ENCODE results near the gene GTF3C6.

DNA sequence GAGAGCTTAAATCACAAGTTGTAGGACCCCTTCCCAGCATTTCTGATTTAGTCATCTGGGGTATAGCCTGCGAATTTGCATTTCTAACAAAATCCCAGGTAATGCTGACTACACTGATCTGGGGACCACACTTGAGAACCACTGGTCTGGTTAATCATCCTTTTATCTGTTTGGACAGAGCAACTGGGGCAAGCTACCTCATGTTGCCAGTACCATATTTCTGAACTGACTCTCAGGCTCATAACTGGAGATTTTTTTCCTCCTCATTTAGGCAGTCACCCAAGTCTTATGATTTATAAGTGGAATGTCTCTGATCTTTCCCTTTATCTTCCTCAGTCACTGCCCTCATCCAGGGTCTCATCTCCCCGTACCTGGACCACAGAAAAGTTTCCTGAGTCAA is 12.0 kb upstream of the GTF3C6 start:
- TF ChIP-seq, protein P1, sequence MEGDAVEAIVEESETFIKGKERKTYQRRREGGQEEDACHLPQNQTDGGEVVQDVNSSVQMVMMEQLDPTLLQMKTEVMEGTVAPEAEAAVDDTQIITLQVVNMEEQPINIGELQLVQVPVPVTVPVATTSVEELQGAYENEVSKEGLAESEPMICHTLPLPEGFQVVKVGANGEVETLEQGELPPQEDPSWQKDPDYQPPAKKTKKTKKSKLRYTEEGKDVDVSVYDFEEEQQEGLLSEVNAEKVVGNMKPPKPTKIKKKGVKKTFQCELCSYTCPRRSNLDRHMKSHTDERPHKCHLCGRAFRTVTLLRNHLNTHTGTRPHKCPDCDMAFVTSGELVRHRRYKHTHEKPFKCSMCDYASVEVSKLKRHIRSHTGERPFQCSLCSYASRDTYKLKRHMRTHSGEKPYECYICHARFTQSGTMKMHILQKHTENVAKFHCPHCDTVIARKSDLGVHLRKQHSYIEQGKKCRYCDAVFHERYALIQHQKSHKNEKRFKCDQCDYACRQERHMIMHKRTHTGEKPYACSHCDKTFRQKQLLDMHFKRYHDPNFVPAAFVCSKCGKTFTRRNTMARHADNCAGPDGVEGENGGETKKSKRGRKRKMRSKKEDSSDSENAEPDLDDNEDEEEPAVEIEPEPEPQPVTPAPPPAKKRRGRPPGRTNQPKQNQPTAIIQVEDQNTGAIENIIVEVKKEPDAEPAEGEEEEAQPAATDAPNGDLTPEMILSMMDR (CRISPR knock-in tag; IDR thresholded peaks at IDR 0.05), result no peak
- no peak for TF ChIP-seq ATF4 (CRISPR knock-in tag; IDR thresholded peaks at IDR 0.05)
